GM04504 (cell line): ENCODE data around the gene AGER.
A peak's percentile ranks its signal among the peaks of the same experiment; 100 is the strongest.
"Not testable (repeated sequence)": the region's sequence is repeated elsewhere in the genome, so short reads cannot be mapped to it uniquely, and the experiment has no call there.

Source experiments
- DNase-seq: peaks from one replicate; pipeline ENCODE4 v3.0.0-alpha.2; 2012; ENCODE audit warnings: low read depth

AGER gene

GRCh38 chr6:32186151-32186840, 2.2 kb upstream of the AGER start:
- not testable (repeated sequence) for DNase-seq

- peak; percentile 69 for DNase-seq
These were observed 1.7 kb upstream of the AGER start for GRCh38 chr6:32185681-32186131.

GRCh38 chr6:32183483-32184083, 470 bp downstream of the AGER start:
- DNase-seq = no peak

GRCh38 chr6:32183030-32183429, 1.0 kb downstream of the AGER start:
- DNase-seq = no peak

- DNase-seq = no peak
These were observed 1.5 kb downstream of the AGER start for GRCh38 chr6:32182555-32182981.

GRCh38 chr6:32181915-32182529, 2.0 kb downstream of the AGER start:
- no peak for DNase-seq

GRCh38 chr6:32181148-32181702, 2.8 kb downstream of the AGER start:
- DNase-seq = no peak

GRCh38 chr6:32179766-32180405, 4.2 kb downstream of the AGER start:
- DNase-seq = no peak

- DNase-seq = no peak
These were observed 5.3 kb downstream of the AGER start for GRCh38 chr6:32178547-32179440.

- DNase-seq = peak; percentile 100
These were observed 6.1 kb downstream of the AGER start, which contains the start of gene RNF5 for GRCh38 chr6:32177788-32178546. TSS of gene RNF5 (plus strand) at chr6:32178405. CDS start at chr6:32178512, 107 bp downstream.

- DNase-seq = no peak
These were observed 6.8 kb downstream of the AGER start for GRCh38 chr6:32177183-32177787.

- DNase-seq = no peak
These were observed 7.4 kb downstream of the AGER start for GRCh38 chr6:32176476-32177182.

GRCh38 chr6:32175711-32176475, 8.2 kb downstream of the AGER start, which contains the start of gene AGPAT1:
TSS of gene AGPAT1 (minus strand) at chr6:32176084. CDS start at chr6:32171496, 4,588 bp downstream.
- DNase-seq = peak; percentile 97

- DNase-seq = no peak
These were observed 8.7 kb downstream of the AGER start for GRCh38 chr6:32175322-32175710.

GRCh38 chr6:32174416-32174815, 9.6 kb downstream of the AGER start:
- DNase-seq = no peak

GRCh38 chr6:32173051-32173727, 10.9 kb downstream of the AGER start:
- no peak for DNase-seq

- no peak for DNase-seq
These were observed 12.8 kb downstream of the AGER start for GRCh38 chr6:32171234-32171633.

- DNase-seq = no peak
These were observed 13.8 kb downstream of the AGER start for GRCh38 chr6:32170294-32170693.
